Esophagus squamous epithelium (tissue), 5 donors: ENCODE data around the gene PTPRM. TPM values are rescaled to one million over a fixed set of nuclear protein-coding genes. Genes with fewer than 3 reads are reported as not detected.
A peak's percentile ranks its signal among the peaks of the same experiment; 100 is the strongest.

Experiments used
- DNase-seq: peaks from one replicate; lab custom pipeline; 2025; lab: John Stamatoyannopoulos, UW
- H3K27ac ChIP-seq, 4 donors: fragments of 200-600 bp; sonication (generic); one replicate each; pipeline ENCODE4 v1.5.1; 2016 to 2019; ENCODE audit warnings: mild to moderate bottlenecking in 1 of 4
- H3K27me3 ChIP-seq, 4 donors: fragments of 200-600 bp; sonication (generic); 1 replicate in 3 of 4; 2 replicates in 1 of 4; pipeline versions ENCODE4 v1.5.1 to v1.6.0; 2017 to 2021; ENCODE audit warnings: antibody characterized with exemption in 1 of 4
- H3K36me3 ChIP-seq, 3 donors: fragments of 200-600 bp; sonication (generic); one replicate each; pipeline ENCODE4 v1.5.1; 2016 to 2019
- H3K4me1 ChIP-seq, 3 donors: fragments of 200-600 bp; sonication (generic); one replicate each; pipeline ENCODE4 v1.5.1; 2017 to 2019
- H3K4me3 ChIP-seq, 4 donors: fragments of 200-600 bp; sonication (generic); 1 replicate in 3 of 4; 2 replicates in 1 of 4; pipeline ENCODE4 v1.5.1; 2016 to 2019; ENCODE audit warnings: mild to moderate bottlenecking in 2 of 4, moderate library complexity in 1 of 4
- H3K9me3 ChIP-seq, 3 donors: fragments of 200-600 bp; sonication (generic); one replicate each; pipeline ENCODE4 v1.5.1; 2016 to 2019
- CTCF ChIP-seq, 6 experiments: fragments of 450-650 bp in 4 of 6; fragments of 200-600 bp in 2 of 6; sonication (generic) in 2 of 6; IDR thresholded peaks; one replicate each; pipeline ENCODE4 v1.5.1; 2016 to 2019; ENCODE audit warnings: antibody characterized with exemption in 6 of 6, mild to moderate bottlenecking in 4 of 6, moderate library complexity in 4 of 6
- POLR2A ChIP-seq, 4 donors: fragments of 450-650 bp; IDR thresholded peaks; one replicate each; pipeline ENCODE4 v1.6.1; 2017; ENCODE audit warnings: antibody characterized with exemption in 4 of 4, mild to moderate bottlenecking in 4 of 4, moderate library complexity in 3 of 4
- WGBS, 2 donors: methylation state at CpG; one replicate each; pipeline ENCODE4 v1.1.5; 2018; 5-methylcytosine and 5-hydroxymethylcytosine counted together
- intact Hi-C: fragments of 100-400 bp; cut with DNase I; formaldehyde crosslinking; loops from one replicate; pipeline ENCODE4 v1.15.0; 2022
- total RNA-seq, 4 donors: library from RNA; depleted of rRNA; stranded (reverse); fragments of >200 nt; gene quantifications; one replicate each; pipeline ENCODE4 v1.1.0, GENCODE V29; 2016
- donor health status: DM: yes; HTN: yes; CAD: no.

PTPRM gene
- total RNA-seq, 4 donors from 2014 or later, result 6.5 to 38.7 (median 11.1) TPM

- peaks cover 0 to 21% (median 0%) of the 10 kb centered on the region in 4 donors for H3K27me3 ChIP-seq
- TF ChIP-seq CTCF (IDR thresholded peaks at IDR 0.05) (peak in 5 of 6 experiments; percentile 27 to 52 (median 33)), POLR2A (IDR thresholded peaks at IDR 0.05) (no peak)
- 9 to 13% methylated on average over 10 to 31 of the region's 47 CpGs for WGBS, 2 donors
- H3K4me1 ChIP-seq, result peaks cover 0 to 13% (median 10%) of the 10 kb centered on the region in 3 donors
- intact Hi-C loops, result no loop called here
- no peaks in the 10 kb centered on the region for H3K9me3 ChIP-seq
- no peak for DNase-seq
- H3K27ac ChIP-seq, result no peak overlapping the region
- peaks cover 0 to 5% (median 0%) of the 10 kb centered on the region in 3 donors for H3K36me3 ChIP-seq
- peak overlapping the region in 3 of 4 donors; percentile 30 to 61 (median 34) for H3K4me3 ChIP-seq
Observed at GRCh38 chr18:8367217-8367988, 800.3 kb downstream of the PTPRM start.

- no peak for DNase-seq
Observed at GRCh38 chr18:8368512-8369217, 801.5 kb downstream of the PTPRM start.

GRCh38 chr18:8373486-8373885 is 806.4 kb downstream of the PTPRM start:
- H3K27me3 ChIP-seq, result peaks cover 0 to 6% (median 0%) of the 10 kb centered on the region in 4 donors
- H3K9me3 ChIP-seq, result no peaks in the 10 kb centered on the region
- TF ChIP-seq POLR2A (IDR thresholded peaks at IDR 0.05) (no peak), CTCF (IDR thresholded peaks at IDR 0.05) (no peak)
- no peak for DNase-seq
- peaks cover 0 to 26% (median 3%) of the 10 kb centered on the region in 3 donors for H3K4me1 ChIP-seq
- no peak overlapping the region for H3K27ac ChIP-seq
- H3K36me3 ChIP-seq, result peaks cover 0 to 16% (median 0%) of the 10 kb centered on the region in 3 donors
- 48 to 61% methylated on average over 5 of the region's 5 CpGs for WGBS, 2 donors
- no peak overlapping the region for H3K4me3 ChIP-seq
- intact Hi-C loops, result no loop called here

More at GRCh38 chr18:8368512-8369217, 801.5 kb downstream of the PTPRM start:
- H3K27ac ChIP-seq, result no peak overlapping the region
- peaks cover 0 to 21% (median 0%) of the 10 kb centered on the region in 4 donors for H3K27me3 ChIP-seq
- 81 to 91% methylated on average over 4 of the region's 4 CpGs for WGBS, 2 donors
- no peak for TF ChIP-seq POLR2A (IDR thresholded peaks at IDR 0.05)
- intact Hi-C loops, result no loop called here
- no peak overlapping the region for H3K4me3 ChIP-seq
- H3K9me3 ChIP-seq, result no peaks in the 10 kb centered on the region
- H3K36me3 ChIP-seq, result peaks cover 0 to 11% (median 0%) of the 10 kb centered on the region in 3 donors
- H3K4me1 ChIP-seq, result peaks cover 3 to 22% (median 10%) of the 10 kb centered on the region in 3 donors

GRCh38 chr18:8374676-8375075 is 807.6 kb downstream of the PTPRM start:
- Histone ChIP-seq H3K4me3 (no peak overlapping the region), H3K27me3 (no peaks in the 10 kb centered on the region), H3K9me3 (no peaks in the 10 kb centered on the region), H3K4me1 (peaks cover 0 to 26% (median 3%) of the 10 kb centered on the region in 3 donors), H3K36me3 (peaks cover 0 to 27% (median 0%) of the 10 kb centered on the region in 3 donors), H3K27ac (no peak overlapping the region)
- intact Hi-C loops, result no loop called here
- 77 to 86% methylated on average over 4 of the region's 4 CpGs for WGBS, 2 donors
- no peak for DNase-seq
- TF ChIP-seq CTCF (IDR thresholded peaks at IDR 0.05), result no peak
- TF ChIP-seq POLR2A (IDR thresholded peaks at IDR 0.05), result no peak

- Histone ChIP-seq H3K9me3 (no peaks in the 10 kb centered on the region), H3K4me1 (peaks cover 0 to 26% (median 3%) of the 10 kb centered on the region in 3 donors), H3K36me3 (peaks cover 0 to 29% (median 0%) of the 10 kb centered on the region in 3 donors), H3K27ac (no peak overlapping the region), H3K4me3 (no peak overlapping the region), H3K27me3 (no peaks in the 10 kb centered on the region)
- intact Hi-C loops, result no loop called here
- no peak for DNase-seq
- 85 to 92% methylated on average over 3 of the region's 3 CpGs for WGBS, 2 donors
- TF ChIP-seq POLR2A (IDR thresholded peaks at IDR 0.05) (no peak), CTCF (IDR thresholded peaks at IDR 0.05) (no peak)
Observed at GRCh38 chr18:8375249-8375648, 808.1 kb downstream of the PTPRM start.
